Activated naive CD4-positive, alpha-beta T cell treated with anti-CD3 and anti-CD28 coated beads for 36 hours (primary cell): ENCODE data around the gene TH. TPM values are rescaled to one million over a fixed set of nuclear protein-coding genes. Genes with fewer than 3 reads are reported as not detected.
"Not testable (repeated sequence)": the region's sequence is repeated elsewhere in the genome, so short reads cannot be mapped to it uniquely, and the experiment has no call there.

ENCODE experiments used
- CTCF ChIA-PET: fragments of 350-600 bp; sonication (Branson Sonifier 250); formaldehyde crosslinking; loops from one replicate; lab custom pipeline; 2021; ENCODE audit warnings: antibody characterized with exemption; lab: Charles Lee
- DNase-seq: peaks from one replicate; pipeline ENCODE4 v3.0.0-alpha.2; 2020
- H3K27ac Mint-ChIP-seq: one replicate; pipeline ENCODE4 v1.8.0; 2021; ENCODE audit warnings: mild to moderate bottlenecking, mixed read lengths
- H3K27me3 Mint-ChIP-seq: one replicate; pipeline ENCODE4 v1.8.0; 2021; ENCODE audit warnings: low read depth, mixed read lengths
- H3K36me3 Mint-ChIP-seq: one replicate; pipeline ENCODE4 v1.8.0; 2021; ENCODE audit warnings: low read depth, mixed read lengths
- H3K4me1 Mint-ChIP-seq: one replicate; pipeline ENCODE4 v1.8.0; 2021; ENCODE audit warnings: low read depth, mixed read lengths
- H3K4me3 Mint-ChIP-seq: one replicate; pipeline ENCODE4 v1.8.0; 2021; ENCODE audit warnings: mild to moderate bottlenecking, moderate library complexity, mixed read lengths
- H3K9me3 Mint-ChIP-seq: one replicate; pipeline ENCODE4 v1.8.0; 2021; ENCODE audit warnings: mixed read lengths
- intact Hi-C: fragments of 100-400 bp; cut with micrococcal nuclease; formaldehyde crosslinking; loops from one replicate; pipeline ENCODE4 v1.15.1; 2023
- total RNA-seq, 2 experiments: library from RNA; stranded (reverse); gene quantifications; one replicate each; pipeline ENCODE4 v1.2.3, GENCODE V29; 2021

The TH gene
- total RNA-seq, 2 experiments from 2014 or later = not detected

GRCh38 chr11:2178906-2179494, 7.4 kb upstream of the TH start:
- no peaks in the 10 kb centered on the region for H3K4me1 Mint-ChIP-seq
- no peak overlapping the region for H3K4me3 Mint-ChIP-seq
- H3K36me3 Mint-ChIP-seq = no peaks in the 10 kb centered on the region
- H3K27ac Mint-ChIP-seq = no peak overlapping the region
- no peak for DNase-seq
- CTCF ChIA-PET = no interaction called here
- H3K27me3 Mint-ChIP-seq = no peaks in the 10 kb centered on the region
- H3K9me3 Mint-ChIP-seq = no peaks in the 10 kb centered on the region
- intact Hi-C loops = no loop called here

- CTCF ChIA-PET, H3K27ac Mint-ChIP-seq, H3K27me3 Mint-ChIP-seq, H3K36me3 Mint-ChIP-seq, H3K4me1 Mint-ChIP-seq, intact Hi-C loops, H3K4me3 Mint-ChIP-seq, H3K9me3 Mint-ChIP-seq, DNase-seq: not testable (repeated sequence)
Measured at GRCh38 chr11:2178055-2178773, 6.6 kb upstream of the TH start.

DNA sequence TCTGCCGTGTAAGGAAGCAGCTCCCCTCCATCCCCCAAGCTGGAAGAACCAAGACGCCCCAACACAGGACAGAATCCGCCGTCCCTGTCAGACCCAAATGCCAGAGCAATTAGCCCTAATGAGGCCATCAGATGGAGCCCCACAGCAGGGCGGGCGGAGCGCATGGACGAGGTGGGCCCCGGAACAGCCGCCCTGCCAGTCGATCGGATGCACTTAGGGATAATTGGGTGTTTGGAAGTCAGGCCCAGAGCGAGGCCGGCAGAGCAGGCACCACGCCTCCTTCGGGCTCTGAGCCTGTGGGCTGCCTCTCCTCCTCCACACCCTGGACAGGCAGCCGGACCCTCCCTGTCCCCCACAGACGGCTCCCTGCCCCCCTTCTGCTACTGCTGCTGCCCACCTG, 5.5 kb upstream of the TH start:
- DNase-seq = no peak
- Mint-ChIP-seq H3K27me3 (no peaks in the 10 kb centered on the region), H3K4me3 (no peak overlapping the region), H3K27ac (no peak overlapping the region), H3K4me1 (no peaks in the 10 kb centered on the region), H3K9me3 (no peaks in the 10 kb centered on the region), H3K36me3 (no peaks in the 10 kb centered on the region)
- CTCF ChIA-PET = no interaction called here
- intact Hi-C loops = no loop called here

DNA sequence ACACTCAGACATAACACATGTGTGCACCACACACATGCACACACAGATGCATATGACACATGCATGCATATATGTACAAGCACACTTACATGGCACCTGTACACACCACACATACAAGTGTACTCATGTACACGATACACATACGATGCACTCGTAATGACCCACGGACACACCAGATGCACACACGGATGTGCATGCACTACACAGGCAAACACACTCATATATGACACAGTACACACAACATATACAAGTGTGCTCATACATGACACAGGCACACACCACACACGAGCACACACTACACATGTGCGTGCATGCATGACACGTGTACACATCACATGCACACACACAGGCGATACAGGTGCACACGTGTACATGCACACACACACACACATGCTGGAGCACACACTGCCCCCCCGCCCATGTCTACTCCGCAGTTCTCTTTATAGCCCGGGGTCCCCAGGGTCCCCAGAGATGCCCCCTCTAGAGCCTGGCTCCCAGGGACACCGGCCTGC, 4.8 kb upstream of the TH start:
- H3K27me3 Mint-ChIP-seq = no peaks in the 10 kb centered on the region
- H3K4me3 Mint-ChIP-seq = no peak overlapping the region
- no peak for DNase-seq
- CTCF ChIA-PET = no interaction called here
- H3K27ac Mint-ChIP-seq = no peak overlapping the region
- no peaks in the 10 kb centered on the region for H3K9me3 Mint-ChIP-seq
- intact Hi-C loops = no loop called here
- H3K4me1 Mint-ChIP-seq = no peaks in the 10 kb centered on the region
- no peaks in the 10 kb centered on the region for H3K36me3 Mint-ChIP-seq

DNA sequence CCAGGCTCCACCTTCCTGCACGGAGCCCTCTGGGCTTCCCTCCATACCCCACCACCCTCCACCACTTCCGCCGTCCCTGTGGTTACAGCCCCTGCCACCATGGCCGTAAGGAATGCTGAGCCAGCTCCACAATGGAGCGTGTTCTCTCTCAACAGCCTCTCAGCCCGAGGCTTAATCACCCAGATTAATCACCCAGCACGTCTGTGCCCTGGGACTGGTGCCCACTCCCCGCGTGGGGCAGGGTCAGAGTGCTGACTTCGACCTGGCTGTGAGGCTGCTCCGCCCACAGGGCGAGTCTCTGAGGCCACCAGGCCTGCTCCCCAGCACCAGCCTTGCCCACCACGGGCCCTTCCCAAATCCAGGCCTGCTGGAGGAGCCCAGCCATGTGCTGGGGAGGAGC, 4.0 kb upstream of the TH start:
- intact Hi-C loops = no loop called here
- CTCF ChIA-PET = no interaction called here
- no peak for DNase-seq
- Mint-ChIP-seq H3K27me3 (no peaks in the 10 kb centered on the region), H3K4me3 (no peak overlapping the region), H3K9me3 (no peaks in the 10 kb centered on the region), H3K4me1 (no peaks in the 10 kb centered on the region), H3K36me3 (no peaks in the 10 kb centered on the region), H3K27ac (no peak overlapping the region)

DNA sequence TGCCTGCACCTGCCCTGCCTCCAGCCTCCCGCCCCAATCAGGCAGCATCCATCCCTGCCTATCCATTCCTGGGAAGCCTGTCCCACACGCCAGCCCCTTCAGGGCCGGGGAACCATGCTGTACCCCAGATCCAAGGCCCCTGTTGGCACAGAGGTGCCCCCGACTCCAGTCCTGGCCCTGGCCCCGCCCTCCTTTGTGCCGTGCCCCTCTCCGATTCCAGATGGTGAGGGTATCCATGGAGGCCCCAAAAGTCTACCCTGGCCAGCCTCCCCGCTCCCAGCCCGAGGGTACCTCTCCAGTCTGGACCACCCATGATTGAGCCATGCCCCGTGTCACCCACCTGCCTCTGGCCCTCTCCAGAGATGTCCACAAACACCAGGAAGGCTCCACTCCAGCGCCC, 2.7 kb upstream of the TH start:
- Mint-ChIP-seq H3K36me3 (no peaks in the 10 kb centered on the region), H3K27ac (no peak overlapping the region), H3K4me1 (no peaks in the 10 kb centered on the region), H3K27me3 (no peaks in the 10 kb centered on the region), H3K4me3 (no peak overlapping the region), H3K9me3 (no peaks in the 10 kb centered on the region)
- intact Hi-C loops = no loop called here
- no peak for DNase-seq
- CTCF ChIA-PET = interaction anchor here (1.0 kb wide), 1 partner anchor 20 kb away, joined by 3 read pairs; no protein-coding TSS in a partner anchor

DNA sequence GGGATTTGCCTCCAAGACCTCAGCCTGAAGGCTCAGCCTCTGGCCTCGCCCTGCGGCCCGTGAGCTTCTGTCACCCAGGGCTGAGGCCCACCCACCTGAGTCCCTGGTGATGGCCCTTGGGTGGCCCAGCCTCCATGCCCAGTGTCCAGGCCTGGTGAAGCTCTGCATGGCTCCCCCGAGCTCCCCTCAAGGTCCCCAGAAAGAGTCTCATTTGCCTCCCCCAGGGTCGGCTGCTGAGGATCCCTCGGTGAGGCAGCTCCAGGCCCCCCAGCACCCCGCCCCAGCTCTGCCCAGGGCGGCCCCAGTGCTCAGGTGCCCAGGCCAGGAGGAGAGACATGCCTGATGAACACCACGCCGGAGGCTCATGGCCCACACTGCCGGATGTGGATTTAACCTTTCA, 2.1 kb upstream of the TH start:
- CTCF ChIA-PET = interaction anchor here (1.0 kb wide), 1 partner anchor 21 kb away, joined by 3 read pairs; no protein-coding TSS in a partner anchor
- no peak for DNase-seq
- intact Hi-C loops = no loop called here
- H3K4me1 Mint-ChIP-seq = no peaks in the 10 kb centered on the region
- no peaks in the 10 kb centered on the region for H3K36me3 Mint-ChIP-seq
- no peaks in the 10 kb centered on the region for H3K27me3 Mint-ChIP-seq
- no peak overlapping the region for H3K4me3 Mint-ChIP-seq
- no peaks in the 10 kb centered on the region for H3K9me3 Mint-ChIP-seq
- H3K27ac Mint-ChIP-seq = no peak overlapping the region

DNA sequence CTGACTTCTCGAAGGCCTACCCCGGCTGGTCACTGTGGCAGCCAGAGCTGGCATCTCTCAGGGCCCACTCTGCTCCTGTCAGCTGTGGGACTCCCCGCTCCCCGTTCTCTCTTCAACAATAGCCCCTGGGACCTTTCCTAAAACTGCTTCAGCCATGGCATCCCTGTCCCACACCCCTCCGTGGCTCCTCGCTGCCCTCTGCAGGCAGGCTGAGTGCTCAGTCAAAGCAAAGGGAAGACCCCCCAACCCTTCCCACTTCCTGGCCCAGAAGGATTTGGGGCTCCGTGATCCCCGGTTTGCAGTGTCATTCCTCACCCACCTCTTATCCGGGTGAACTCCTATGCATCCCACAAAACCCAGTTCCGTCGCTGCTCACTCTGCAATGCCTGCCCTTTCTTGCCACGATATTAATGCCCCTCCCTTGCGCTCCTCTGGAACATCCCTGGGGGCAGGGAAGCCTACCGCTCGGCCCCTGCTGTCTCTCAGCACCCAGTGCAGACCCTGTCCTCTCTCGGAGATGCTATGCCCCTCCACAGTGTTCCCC, 1.6 kb upstream of the TH start:
- no peak overlapping the region for H3K4me3 Mint-ChIP-seq
- no peaks in the 10 kb centered on the region for H3K36me3 Mint-ChIP-seq
- no peak overlapping the region for H3K27ac Mint-ChIP-seq
- no peak for DNase-seq
- H3K27me3 Mint-ChIP-seq = no peaks in the 10 kb centered on the region
- no peaks in the 10 kb centered on the region for H3K9me3 Mint-ChIP-seq
- intact Hi-C loops = no loop called here
- H3K4me1 Mint-ChIP-seq = no peaks in the 10 kb centered on the region
- CTCF ChIA-PET = no interaction called here

- no peaks in the 10 kb centered on the region for H3K9me3 Mint-ChIP-seq
- intact Hi-C loops = no loop called here
- no peak overlapping the region for H3K27ac Mint-ChIP-seq
- H3K27me3 Mint-ChIP-seq = no peaks in the 10 kb centered on the region
- CTCF ChIA-PET = no interaction called here
- H3K4me1 Mint-ChIP-seq = no peaks in the 10 kb centered on the region
- no peak overlapping the region for H3K4me3 Mint-ChIP-seq
- DNase-seq = no peak
- no peaks in the 10 kb centered on the region for H3K36me3 Mint-ChIP-seq
Measured at GRCh38 chr11:2172676-2173075, 1.1 kb upstream of the TH start.

GRCh38 chr11:2169626-2170570, 1.7 kb downstream of the TH start:
- Mint-ChIP-seq H3K27me3 (no peaks in the 10 kb centered on the region), H3K9me3 (no peaks in the 10 kb centered on the region), H3K27ac (no peak overlapping the region), H3K36me3 (no peaks in the 10 kb centered on the region), H3K4me3 (no peak overlapping the region), H3K4me1 (no peaks in the 10 kb centered on the region)
- CTCF ChIA-PET = no interaction called here
- intact Hi-C loops = no loop called here
- DNase-seq = no peak

DNA sequence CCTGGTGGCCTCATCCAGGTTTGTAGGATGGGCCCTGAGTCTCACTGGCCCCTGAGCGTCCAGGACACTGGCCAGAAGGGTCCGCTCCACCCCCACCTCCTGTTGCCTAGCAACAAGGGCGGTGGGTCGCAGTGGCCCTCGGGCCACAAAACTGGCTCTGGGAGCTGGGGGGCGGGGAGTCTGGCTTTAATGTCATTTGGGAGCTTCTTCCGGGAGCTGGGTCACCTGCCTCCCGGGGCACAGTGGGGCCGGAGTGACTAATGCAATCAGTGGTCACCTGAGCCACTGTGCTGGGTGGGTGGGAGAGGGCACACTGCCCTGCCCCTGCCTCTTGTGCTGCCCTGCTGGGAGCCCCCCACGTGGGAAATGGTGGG, 2.6 kb downstream of the TH start:
- CTCF ChIA-PET = interaction anchor here (1.5 kb wide), 1 partner anchor 252 kb away, joined by 5 read pairs; no protein-coding TSS in a partner anchor
- intact Hi-C loops = no loop called here
- H3K4me1 Mint-ChIP-seq = no peaks in the 10 kb centered on the region
- H3K27ac Mint-ChIP-seq = no peak overlapping the region
- no peaks in the 10 kb centered on the region for H3K27me3 Mint-ChIP-seq
- H3K4me3 Mint-ChIP-seq = no peak overlapping the region
- H3K36me3 Mint-ChIP-seq = no peaks in the 10 kb centered on the region
- H3K9me3 Mint-ChIP-seq = no peaks in the 10 kb centered on the region
- DNase-seq = no peak

DNA sequence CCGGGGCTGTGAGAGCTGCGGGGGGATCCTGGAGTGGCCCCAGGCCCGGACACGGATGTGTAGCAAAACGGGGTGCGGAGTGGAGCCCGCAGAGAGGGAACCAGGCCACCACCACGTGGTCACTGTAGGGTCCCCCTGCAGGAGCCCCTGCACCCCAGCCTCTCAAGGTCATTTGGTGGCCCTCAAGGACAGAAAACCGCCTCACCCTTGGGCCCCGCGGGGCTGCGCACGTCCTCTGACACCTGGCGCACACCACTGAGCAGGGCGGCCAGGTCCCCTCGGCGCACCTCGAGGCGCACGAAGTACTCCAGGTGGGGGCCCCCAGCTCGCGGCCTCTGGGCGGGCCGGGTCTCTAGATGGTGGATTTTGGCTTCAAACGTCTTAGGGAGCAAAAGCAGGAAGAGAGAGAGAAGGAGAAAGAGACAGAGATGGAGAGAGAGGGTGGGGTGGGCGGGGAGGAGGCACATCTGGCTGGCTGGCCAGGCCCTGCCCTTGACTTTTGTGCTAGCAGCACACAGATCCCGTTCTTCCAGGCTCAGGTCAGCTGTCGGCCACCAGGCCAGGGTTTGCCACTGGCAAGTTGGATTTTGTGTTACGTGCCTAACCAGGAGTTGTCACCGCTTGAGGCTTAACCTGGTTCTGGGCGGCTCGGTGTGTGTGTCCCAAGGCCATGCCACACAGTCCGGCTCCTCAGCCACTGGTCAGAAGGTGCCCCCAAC, 3.2 kb downstream of the TH start:
- intact Hi-C loops = no loop called here

More for the DNA sequence above, 3.2 kb downstream of the TH start:
- Mint-ChIP-seq H3K36me3 (no peaks in the 10 kb centered on the region), H3K27me3 (no peaks in the 10 kb centered on the region), H3K27ac (no peak overlapping the region), H3K4me1 (no peaks in the 10 kb centered on the region), H3K4me3 (no peak overlapping the region), H3K9me3 (no peaks in the 10 kb centered on the region)
- no peak for DNase-seq
- CTCF ChIA-PET = interaction anchor here (1.5 kb wide), 1 partner anchor 252 kb away, joined by 5 read pairs; no protein-coding TSS in a partner anchor
